ENCODE measurements around the gene DOK7.

DOK7 gene

GRCh38 chr4:3462790-3463415 lies at the start of gene DOK7:
TSS of gene DOK7 (plus strand) at chr4:3463306. CDS start at chr4:3463376, 70 bp downstream.
- no peak for DNase-seq (ENCODE audit: low read depth in 3 of 3)

- DNase-seq (ENCODE audit: low read depth in 3 of 3) = no peak
Observed at GRCh38 chr4:3413675-3414420, 49.3 kb upstream of the DOK7 start.

GRCh38 chr4:3414421-3415279 lies 48.5 kb upstream of the DOK7 start:
- no peak for DNase-seq (ENCODE audit: low read depth in 3 of 3)

GRCh38 chr4:3415471-3416141 lies 47.5 kb upstream of the DOK7 start:
- DNase-seq (ENCODE audit: low read depth in 3 of 3) = no peak

GRCh38 chr4:3416270-3416669 lies 46.8 kb upstream of the DOK7 start:
- no peak for DNase-seq (ENCODE audit: low read depth in 3 of 3)

- DNase-seq (ENCODE audit: low read depth in 3 of 3) = no peak
Observed at GRCh38 chr4:3416821-3417221, 46.3 kb upstream of the DOK7 start.

GRCh38 chr4:3417448-3417847 lies 45.7 kb upstream of the DOK7 start:
- no peak for DNase-seq (ENCODE audit: low read depth in 3 of 3)

GRCh38 chr4:3418029-3418762 lies 44.9 kb upstream of the DOK7 start:
- DNase-seq (ENCODE audit: low read depth in 3 of 3) = no peak

GRCh38 chr4:3419836-3420605 lies 43.1 kb upstream of the DOK7 start:
- no peak for DNase-seq (ENCODE audit: low read depth in 3 of 3)

GRCh38 chr4:3420606-3420955 lies 42.5 kb upstream of the DOK7 start:
- no peak for DNase-seq (ENCODE audit: low read depth in 3 of 3)

GRCh38 chr4:3420956-3421355 lies 42.1 kb upstream of the DOK7 start:
- no peak for DNase-seq (ENCODE audit: low read depth in 3 of 3)

- DNase-seq (ENCODE audit: low read depth in 3 of 3) = no peak
Observed at GRCh38 chr4:3421470-3421869, 41.6 kb upstream of the DOK7 start.

- no peak for DNase-seq (ENCODE audit: low read depth in 3 of 3)
Observed at GRCh38 chr4:3422241-3422801, 40.8 kb upstream of the DOK7 start.

- DNase-seq (ENCODE audit: low read depth in 3 of 3) = no peak
Observed at GRCh38 chr4:3422808-3423297, 40.3 kb upstream of the DOK7 start.

GRCh38 chr4:3423406-3423805 lies 39.7 kb upstream of the DOK7 start:
- no peak for DNase-seq (ENCODE audit: low read depth in 3 of 3)

- no peak for DNase-seq (ENCODE audit: low read depth in 3 of 3)
Observed at GRCh38 chr4:3423952-3424351, 39.2 kb upstream of the DOK7 start.

- DNase-seq (ENCODE audit: low read depth in 3 of 3) = no peak
Observed at GRCh38 chr4:3424522-3425095, 38.5 kb upstream of the DOK7 start.

- no peak for DNase-seq (ENCODE audit: low read depth in 3 of 3)
Observed at GRCh38 chr4:3426465-3427133, 36.5 kb upstream of the DOK7 start.

- DNase-seq (ENCODE audit: low read depth in 3 of 3) = no peak
Observed at GRCh38 chr4:3427134-3427476, 36.0 kb upstream of the DOK7 start.

Measured in stimulated activated CD4-positive, alpha-beta T cell treated with anti-CD3 and anti-CD28 coated beads, TNF-alpha, amount 100 ng/mL, for 24 hours (primary cell).